Activated CD4-positive, CD25-positive, alpha-beta regulatory T cell (primary cell): ENCODE data around the gene LCN12.

Experiments used
- DNase-seq, 4 experiments: peaks; one replicate each; lab custom pipeline; 2025; lab: John Stamatoyannopoulos, UW

The LCN12 gene

GRCh38 chr9:136945333-136946227 is 6.5 kb upstream of the LCN12 start:
- DNase-seq, result no peak

- DNase-seq, result no peak
Measured at GRCh38 chr9:136946228-136947027, 5.6 kb upstream of the LCN12 start.

- no peak for DNase-seq
Measured at GRCh38 chr9:136947028-136947891, 4.8 kb upstream of the LCN12 start.

GRCh38 chr9:136947955-136948510 is 4.0 kb upstream of the LCN12 start:
- no peak for DNase-seq

- no peak for DNase-seq
Measured at GRCh38 chr9:136949239-136949816, 2.7 kb upstream of the LCN12 start.

- peak; percentile 89 to 94 (median 92) for DNase-seq
Measured at GRCh38 chr9:136949817-136950655, 2.0 kb upstream of the LCN12 start.

- DNase-seq, result no peak
Measured at GRCh38 chr9:136950656-136951276, 1.3 kb upstream of the LCN12 start.

GRCh38 chr9:136952321-136952850 is 313 bp downstream of the LCN12 start:
- DNase-seq, result no peak

- DNase-seq, result no peak
Measured at GRCh38 chr9:136952876-136953770, 1.1 kb downstream of the LCN12 start.

GRCh38 chr9:136953771-136954269 is 1.7 kb downstream of the LCN12 start:
- no peak for DNase-seq

- no peak for DNase-seq
Measured at GRCh38 chr9:136954270-136955083, 2.4 kb downstream of the LCN12 start.

GRCh38 chr9:136955202-136955942 is 3.3 kb downstream of the LCN12 start:
- no peak for DNase-seq

GRCh38 chr9:136955943-136956335 is 3.9 kb downstream of the LCN12 start:
- DNase-seq, result no peak

GRCh38 chr9:136956604-136957003 is 4.5 kb downstream of the LCN12 start:
- DNase-seq, result no peak

GRCh38 chr9:136957461-136957860 is 5.4 kb downstream of the LCN12 start:
- no peak for DNase-seq

- no peak for DNase-seq
Measured at GRCh38 chr9:136957901-136958300, 5.8 kb downstream of the LCN12 start.

- no peak for DNase-seq
Measured at GRCh38 chr9:136958473-136958872, 6.4 kb downstream of the LCN12 start.
